ENCODE data around the gene SYTL3.

Gene SYTL3

GRCh38 chr6:158799051-158799792 is 149.4 kb downstream of the SYTL3 start:
- no peak for DNase-seq

DNA sequence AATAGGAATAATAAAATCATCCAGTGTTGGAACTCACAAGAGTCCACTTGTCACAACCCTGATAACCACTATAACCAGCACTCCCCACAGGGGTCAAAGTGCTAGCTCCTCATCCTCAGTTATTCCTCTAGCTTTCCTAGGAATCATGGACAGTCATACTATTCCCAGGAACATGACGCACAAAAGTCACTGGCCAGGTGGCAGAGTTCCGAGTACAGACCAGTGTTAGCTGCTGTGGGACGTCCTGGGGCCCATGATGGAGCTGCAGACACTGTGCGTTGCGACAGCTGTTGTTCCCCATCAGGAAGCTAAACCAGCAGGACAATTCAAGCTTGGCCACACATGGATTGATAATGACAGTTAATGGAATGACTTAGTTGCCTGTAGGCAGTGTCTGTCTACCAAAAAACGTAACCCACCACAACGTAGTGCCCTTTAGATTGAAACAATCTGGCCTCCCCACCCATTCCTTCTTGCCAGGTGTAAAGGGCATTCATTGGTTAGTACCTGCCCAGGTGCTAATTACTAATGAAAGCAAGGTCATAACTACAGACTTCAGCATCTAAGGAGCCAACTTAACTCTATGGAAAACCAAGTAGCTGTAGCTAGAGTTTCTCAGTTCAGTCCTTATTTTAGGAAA is 151.9 kb downstream of the SYTL3 start:
- DNase-seq = no peak

DNA sequence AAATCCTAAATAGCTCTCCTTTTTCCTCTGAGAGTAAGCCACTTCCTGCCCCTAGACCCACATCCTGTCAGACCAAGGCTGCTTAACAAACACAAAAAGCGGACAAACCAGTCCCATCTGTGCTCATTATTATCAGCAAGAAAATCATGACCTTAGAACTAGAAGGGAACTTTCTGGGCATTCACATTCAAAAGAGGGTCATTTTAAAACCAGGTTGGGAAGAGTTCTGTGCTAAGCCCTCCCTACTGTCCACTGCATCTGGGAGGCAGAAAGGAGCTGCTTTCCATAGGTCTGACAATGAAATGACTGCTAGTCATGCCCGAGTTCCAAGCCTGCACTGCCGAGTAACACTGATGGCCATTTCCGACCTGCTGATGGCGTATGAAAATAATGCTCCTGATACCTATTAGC is 153.9 kb downstream of the SYTL3 start:
- DNase-seq = no peak

DNA sequence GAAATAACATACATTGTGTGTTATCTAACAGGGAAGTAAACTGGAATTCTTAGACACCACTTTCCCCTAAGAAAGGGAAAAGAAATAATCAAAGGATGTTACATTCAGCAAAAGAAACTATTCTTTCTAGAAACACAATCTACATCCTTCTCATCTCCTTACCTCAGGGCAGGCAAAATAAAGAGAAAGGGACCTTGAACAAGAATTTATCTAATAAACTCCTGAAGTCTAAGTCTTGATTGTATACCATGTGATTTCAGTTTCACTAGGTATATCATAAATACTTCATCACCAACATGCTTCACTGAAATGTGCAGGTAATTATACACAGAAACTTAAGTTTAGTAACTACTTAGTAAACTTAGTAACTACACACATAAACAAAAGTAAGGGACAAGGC is 154.4 kb downstream of the SYTL3 start:
- no peak for DNase-seq

- DNase-seq = no peak
Observed at GRCh38 chr6:158805698-158806377, 156.0 kb downstream of the SYTL3 start.

DNA sequence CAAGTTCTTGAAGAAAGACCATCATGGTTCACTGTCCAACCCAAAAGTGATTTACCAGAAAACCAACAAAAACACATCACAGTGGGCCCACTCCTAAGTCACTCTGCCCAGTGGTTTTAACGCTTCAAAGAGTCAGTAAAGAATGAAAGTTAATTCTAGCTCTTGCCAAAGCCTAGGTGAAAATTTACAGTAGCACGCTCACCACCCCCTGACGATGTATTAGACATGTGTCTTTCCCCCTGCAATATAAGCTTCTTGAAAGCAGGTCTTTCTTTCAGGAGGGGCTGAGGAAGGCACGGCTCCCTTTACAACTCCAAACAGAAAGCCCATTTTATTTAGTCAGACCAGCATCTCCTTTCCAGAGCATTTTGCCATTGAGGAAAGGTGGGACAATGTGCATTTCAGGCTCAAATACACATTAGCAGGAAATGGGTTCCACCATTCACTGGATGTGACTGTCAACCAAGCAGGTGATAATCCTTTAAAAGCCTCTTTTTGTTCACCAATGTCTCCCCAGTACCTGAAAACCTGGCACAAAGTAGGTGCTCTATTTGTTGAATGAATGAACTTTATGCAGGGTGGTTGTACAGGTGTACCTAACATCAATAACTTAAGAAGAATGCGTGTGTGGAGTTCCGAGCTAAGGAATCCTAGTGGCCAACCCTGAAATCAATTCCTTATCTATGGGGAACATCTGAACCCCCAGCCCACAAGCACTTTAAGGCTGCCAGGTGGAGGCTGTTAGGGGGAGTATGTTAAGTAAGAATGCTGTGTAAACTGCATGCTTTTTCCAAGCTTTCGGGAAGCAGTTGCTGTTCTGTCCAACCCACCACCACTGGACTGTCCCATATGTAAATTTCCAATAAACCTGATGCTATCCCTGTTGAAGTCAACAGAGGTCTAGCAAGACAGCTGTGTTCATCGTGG is 157.9 kb downstream of the SYTL3 start:
- no peak for DNase-seq

DNA sequence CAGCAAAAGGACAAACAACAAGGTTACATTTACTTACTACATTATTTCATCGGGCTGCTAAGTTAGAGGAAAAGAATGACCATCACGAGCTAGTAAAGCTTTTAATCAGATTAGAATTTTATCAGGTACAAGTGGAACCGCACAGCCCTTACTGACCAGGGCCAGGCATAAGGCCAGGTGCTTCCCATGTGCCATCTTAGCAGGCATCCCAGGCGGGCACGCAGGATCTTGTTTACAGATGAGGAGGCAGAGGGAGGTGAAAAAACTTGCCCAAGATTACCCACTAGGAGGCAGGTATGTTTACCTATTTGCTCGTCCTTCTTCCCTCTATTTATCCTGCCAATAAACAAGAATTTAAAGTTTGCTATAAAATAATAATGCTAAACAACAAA is 158.6 kb downstream of the SYTL3 start:
- DNase-seq = no peak

GRCh38 chr6:158808941-158809678 is 159.3 kb downstream of the SYTL3 start:
- DNase-seq = peak in 1 of 2 donors; percentile 16

GRCh38 chr6:158810155-158811095 is 160.6 kb downstream of the SYTL3 start:
- DNase-seq = no peak

- no peak for DNase-seq
Observed at GRCh38 chr6:158812611-158813010, 162.8 kb downstream of the SYTL3 start.

GRCh38 chr6:158813032-158813431 is 163.2 kb downstream of the SYTL3 start:
- DNase-seq = no peak
